ENCODE data around the gene CDC20B. TPM values are rescaled to one million over a fixed set of nuclear protein-coding genes. Genes with fewer than 3 reads are reported as not detected.
"Not testable (repeated sequence)": the region's sequence is repeated elsewhere in the genome, so short reads cannot be mapped to it uniquely, and the experiment has no call there.

The CDC20B gene
- total and polyA plus RNA-seq, 2 experiments from 2014 or later = 0.20 TPM; not detected in 1

DNA sequence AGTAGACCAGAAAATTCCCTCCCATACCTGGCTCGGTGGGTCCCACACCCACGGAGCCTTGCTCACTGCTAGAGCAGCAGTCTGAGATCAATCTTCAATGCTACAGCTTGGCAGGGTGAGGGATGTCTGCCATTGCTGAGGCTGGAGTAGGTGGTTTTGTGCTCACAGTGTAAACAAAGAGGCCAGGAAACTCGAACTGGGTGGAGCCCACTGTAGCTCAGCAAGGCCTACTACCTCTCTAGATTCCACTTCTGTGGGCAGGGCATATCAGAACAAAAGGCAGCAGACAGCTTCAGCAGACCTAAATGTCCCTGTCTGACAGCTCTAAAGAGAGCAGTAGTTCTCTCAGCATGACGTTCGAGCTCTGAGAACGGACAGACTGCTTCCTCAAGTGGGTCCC, 76.1 kb downstream of the CDC20B start:
- H3K9me2 ChIP-seq (ENCODE audit: insufficient read depth) = no peaks in the 10 kb centered on the region
- H3K27ac ChIP-seq = no peak overlapping the region
- in situ Hi-C loops (cut with MboI) = no loop called here
- H2AFZ ChIP-seq = no peak overlapping the region
- no peaks in the 10 kb centered on the region for H3K79me2 ChIP-seq (ENCODE audit: insufficient read depth)
- WGBS, 2 experiments (ENCODE audit: low coverage in 1 of 2, low lambda C conversion rate in 2 of 2, missing lambda C conversion rate in 2 of 2) = 65 to 66% methylated on average over 6 of the region's 6 CpGs
- H3K4me2 ChIP-seq (ENCODE audit: unreplicated experiment) = no peak overlapping the region
- H3K9me3 ChIP-seq (ENCODE audit: low read depth) = no peaks in the 10 kb centered on the region
- no peak overlapping the region for H3K9ac ChIP-seq
- H4K20me1 ChIP-seq (ENCODE audit: insufficient read depth) = no peaks in the 10 kb centered on the region
- TF ChIP-seq EZH2phosphoT487 (IDR thresholded peaks at IDR 0.05; ENCODE audit: insufficient read depth, low read depth) (no peak), EZH2 (IDR thresholded peaks at IDR 0.05; ENCODE audit: insufficient read depth, poor library complexity, severe bottlenecking) (no peak)
- H3K36me3 ChIP-seq (ENCODE audit: low read depth) = no peaks in the 10 kb centered on the region
- no peaks in the 10 kb centered on the region for H3K27me3 ChIP-seq (replicated peaks; ENCODE audit: insufficient read depth)
- no peaks in the 10 kb centered on the region for H3K4me1 ChIP-seq (ENCODE audit: insufficient read depth)
- no peak overlapping the region for H3K4me3 ChIP-seq
- H3F3A ChIP-seq (ENCODE audit: insufficient read depth) = no peaks in the 10 kb centered on the region
- DNase-seq = no peak

DNA sequence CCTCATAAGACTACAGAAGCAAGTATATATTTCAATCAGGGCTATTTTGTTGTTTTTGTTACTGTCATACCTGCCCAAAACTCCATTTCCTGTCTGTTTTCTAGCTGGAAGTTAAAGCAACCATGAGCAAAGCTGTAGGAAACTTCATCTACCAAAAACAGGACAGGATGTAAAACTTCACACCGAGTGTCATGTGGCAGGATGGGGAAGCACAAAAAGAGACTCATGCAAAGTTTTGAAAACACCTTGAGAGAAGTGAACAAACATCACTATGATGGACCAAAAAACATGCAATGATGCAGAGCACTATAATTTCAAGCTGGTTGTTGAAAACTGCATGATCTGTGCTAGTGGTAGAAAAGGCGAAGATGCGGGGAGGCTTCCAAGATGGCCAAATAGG, 76.8 kb downstream of the CDC20B start:
- Histone ChIP-seq H4K20me1 (ENCODE audit: insufficient read depth) (no peaks in the 10 kb centered on the region), H3K4me3 (no peak overlapping the region), H3K9me2 (ENCODE audit: insufficient read depth) (no peaks in the 10 kb centered on the region), H3K27me3 (replicated peaks; ENCODE audit: insufficient read depth) (no peaks in the 10 kb centered on the region), H3K27ac (no peak overlapping the region), H3F3A (ENCODE audit: insufficient read depth) (no peaks in the 10 kb centered on the region), H3K4me1 (ENCODE audit: insufficient read depth) (no peaks in the 10 kb centered on the region), H3K9ac (no peak overlapping the region), H3K36me3 (ENCODE audit: low read depth) (no peaks in the 10 kb centered on the region), H3K9me3 (ENCODE audit: low read depth) (no peaks in the 10 kb centered on the region), H3K79me2 (ENCODE audit: insufficient read depth) (no peaks in the 10 kb centered on the region), H3K4me2 (ENCODE audit: unreplicated experiment) (no peak overlapping the region), H2AFZ (no peak overlapping the region)
- no peak for DNase-seq
- 57 to 63% methylated on average over 3 of the region's 3 CpGs for WGBS, 2 experiments (ENCODE audit: low coverage in 1 of 2, low lambda C conversion rate in 2 of 2, missing lambda C conversion rate in 2 of 2)
- TF ChIP-seq EZH2 (IDR thresholded peaks at IDR 0.05; ENCODE audit: insufficient read depth, poor library complexity, severe bottlenecking) (no peak), EZH2phosphoT487 (IDR thresholded peaks at IDR 0.05; ENCODE audit: insufficient read depth, low read depth) (no peak)
- in situ Hi-C loops (cut with MboI) = no loop called here

DNA sequence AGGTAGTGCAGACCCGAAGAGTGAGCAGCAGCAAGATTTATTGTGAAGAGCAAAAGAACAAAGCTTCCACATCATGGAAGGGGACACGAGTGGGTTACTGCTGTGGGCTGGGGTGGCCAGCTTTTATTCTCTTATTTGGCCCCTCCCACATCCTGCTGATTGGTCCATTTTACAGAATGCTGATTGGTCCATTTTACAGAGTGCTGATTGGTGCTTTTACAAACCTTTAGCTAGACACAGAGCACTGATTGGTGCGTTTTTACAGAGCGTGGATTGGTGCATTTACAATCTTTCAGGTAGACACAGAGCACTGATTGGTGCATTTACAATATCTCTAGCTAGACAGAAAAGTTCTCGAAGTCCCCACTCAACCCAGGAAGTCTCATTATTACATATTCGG, 82.0 kb downstream of the CDC20B start:
- H3K4me2 ChIP-seq (ENCODE audit: unreplicated experiment); DNase-seq; H3K4me3 ChIP-seq; H3K27ac ChIP-seq; H3K4me1 ChIP-seq (ENCODE audit: insufficient read depth); H3K9ac ChIP-seq; H3K9me2 ChIP-seq (ENCODE audit: insufficient read depth); H2AFZ ChIP-seq; H4K20me1 ChIP-seq (ENCODE audit: insufficient read depth); in situ Hi-C loops (cut with MboI); H3K27me3 ChIP-seq (replicated peaks; ENCODE audit: insufficient read depth); H3K36me3 ChIP-seq (ENCODE audit: low read depth); H3F3A ChIP-seq (ENCODE audit: insufficient read depth); H3K9me3 ChIP-seq (ENCODE audit: low read depth); H3K79me2 ChIP-seq (ENCODE audit: insufficient read depth): not testable (repeated sequence)
- WGBS, 2 experiments (ENCODE audit: low coverage in 1 of 2, low lambda C conversion rate in 2 of 2, missing lambda C conversion rate in 2 of 2) = 46 to 58% methylated on average over 6 of the region's 6 CpGs

DNA sequence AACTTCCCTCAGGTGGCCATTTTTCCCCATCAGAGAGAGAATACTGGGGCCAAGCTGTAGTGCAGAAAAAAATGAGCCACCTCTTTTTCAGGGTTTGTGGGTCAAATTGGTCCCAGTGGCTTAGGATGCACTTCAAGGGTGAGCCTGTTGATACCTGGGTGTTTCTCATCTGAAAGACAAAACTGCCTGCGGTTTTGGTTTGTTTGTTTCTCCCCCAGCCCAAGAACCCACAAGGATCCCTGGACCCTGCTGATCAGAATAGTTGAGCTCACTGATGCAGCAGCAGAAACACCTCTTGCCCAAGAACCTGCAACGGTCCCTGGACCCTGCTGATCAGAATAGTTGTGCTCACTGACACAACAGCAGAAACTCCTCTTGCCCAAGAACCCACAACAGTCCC, 83.7 kb downstream of the CDC20B start:
- H3K9ac ChIP-seq; H3F3A ChIP-seq (ENCODE audit: insufficient read depth); H3K79me2 ChIP-seq (ENCODE audit: insufficient read depth); H2AFZ ChIP-seq; in situ Hi-C loops (cut with MboI); H4K20me1 ChIP-seq (ENCODE audit: insufficient read depth); H3K4me1 ChIP-seq (ENCODE audit: insufficient read depth); H3K27ac ChIP-seq; H3K36me3 ChIP-seq (ENCODE audit: low read depth); H3K4me3 ChIP-seq; H3K9me3 ChIP-seq (ENCODE audit: low read depth); DNase-seq; H3K9me2 ChIP-seq (ENCODE audit: insufficient read depth); H3K27me3 ChIP-seq (replicated peaks; ENCODE audit: insufficient read depth); H3K4me2 ChIP-seq (ENCODE audit: unreplicated experiment): not testable (repeated sequence)
- WGBS, 2 experiments (ENCODE audit: low coverage in 1 of 2, low lambda C conversion rate in 2 of 2, missing lambda C conversion rate in 2 of 2) = 50 to 59% methylated on average over 2 of the region's 2 CpGs

DNA sequence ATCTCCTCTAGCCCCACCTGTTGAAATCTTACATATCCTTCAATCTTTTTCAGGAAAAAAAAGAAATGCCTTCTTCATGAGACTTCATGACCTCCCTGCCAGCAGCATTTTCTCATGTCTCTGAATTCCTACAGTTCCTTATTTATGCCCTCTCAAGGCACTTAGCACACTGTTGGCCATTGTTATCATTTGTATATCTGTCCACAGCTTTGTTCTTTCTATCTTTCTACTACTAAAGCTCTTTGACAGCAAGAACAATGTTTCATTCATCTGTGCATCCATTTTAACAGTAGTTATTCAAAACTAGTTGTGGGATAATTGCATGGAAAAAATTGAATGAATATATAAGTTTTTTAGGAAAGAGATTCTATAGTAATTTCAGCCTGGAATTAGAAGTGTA, 91.4 kb downstream of the CDC20B start:
- Histone ChIP-seq H3K27ac (no peak overlapping the region), H3K4me1 (ENCODE audit: insufficient read depth) (no peaks in the 10 kb centered on the region), H3K4me2 (ENCODE audit: unreplicated experiment) (no peak overlapping the region), H3K9me3 (ENCODE audit: low read depth) (peaks cover 5% of the 10 kb centered on the region), H3K27me3 (replicated peaks; ENCODE audit: insufficient read depth) (no peaks in the 10 kb centered on the region), H3K9ac (no peak overlapping the region), H3K36me3 (ENCODE audit: low read depth) (no peaks in the 10 kb centered on the region), H4K20me1 (ENCODE audit: insufficient read depth) (no peaks in the 10 kb centered on the region), H3K4me3 (no peak overlapping the region), H3K79me2 (ENCODE audit: insufficient read depth) (no peaks in the 10 kb centered on the region), H2AFZ (no peak overlapping the region), H3F3A (ENCODE audit: insufficient read depth) (no peaks in the 10 kb centered on the region), H3K9me2 (ENCODE audit: insufficient read depth) (no peaks in the 10 kb centered on the region)
- TF ChIP-seq EZH2phosphoT487 (IDR thresholded peaks at IDR 0.05; ENCODE audit: insufficient read depth, low read depth) (no peak), EZH2 (IDR thresholded peaks at IDR 0.05; ENCODE audit: insufficient read depth, poor library complexity, severe bottlenecking) (no peak)
- in situ Hi-C loops (cut with MboI) = no loop called here
- DNase-seq = no peak
